C4-2B (cell line): Measurements from ENCODE around the gene SERTAD4.
"Not testable (repeated sequence)": the region's sequence is repeated elsewhere in the genome, so short reads cannot be mapped to it uniquely, and the experiment has no call there.

Experiments
- H3K27ac ChIP-seq: fragments of 450-650 bp; 2 replicates; pipeline ENCODE4 v1.5.1; 2017
- ZFX ChIP-seq: fragments of 450-650 bp; IDR thresholded peaks from 2 replicates; pipeline ENCODE4 v1.6.1; 2017
- TF ChIP-seq, protein P1 (sequence below): fragments of 450-650 bp; conservative IDR thresholded peaks from 2 replicates; pipeline ENCODE4 v1.5.1; 2017; ENCODE audit warnings: mild to moderate bottlenecking

SERTAD4 gene

GRCh38 chr1:210232511-210233215 lies at the start of gene SERTAD4:
Gene SERTAD4, plus strand, starts transcription at chr1:210232796. Its CDS starts 5,165 bp downstream, at chr1:210237961.
- no peak for TF ChIP-seq ZFX
- TF ChIP-seq, protein P1, sequence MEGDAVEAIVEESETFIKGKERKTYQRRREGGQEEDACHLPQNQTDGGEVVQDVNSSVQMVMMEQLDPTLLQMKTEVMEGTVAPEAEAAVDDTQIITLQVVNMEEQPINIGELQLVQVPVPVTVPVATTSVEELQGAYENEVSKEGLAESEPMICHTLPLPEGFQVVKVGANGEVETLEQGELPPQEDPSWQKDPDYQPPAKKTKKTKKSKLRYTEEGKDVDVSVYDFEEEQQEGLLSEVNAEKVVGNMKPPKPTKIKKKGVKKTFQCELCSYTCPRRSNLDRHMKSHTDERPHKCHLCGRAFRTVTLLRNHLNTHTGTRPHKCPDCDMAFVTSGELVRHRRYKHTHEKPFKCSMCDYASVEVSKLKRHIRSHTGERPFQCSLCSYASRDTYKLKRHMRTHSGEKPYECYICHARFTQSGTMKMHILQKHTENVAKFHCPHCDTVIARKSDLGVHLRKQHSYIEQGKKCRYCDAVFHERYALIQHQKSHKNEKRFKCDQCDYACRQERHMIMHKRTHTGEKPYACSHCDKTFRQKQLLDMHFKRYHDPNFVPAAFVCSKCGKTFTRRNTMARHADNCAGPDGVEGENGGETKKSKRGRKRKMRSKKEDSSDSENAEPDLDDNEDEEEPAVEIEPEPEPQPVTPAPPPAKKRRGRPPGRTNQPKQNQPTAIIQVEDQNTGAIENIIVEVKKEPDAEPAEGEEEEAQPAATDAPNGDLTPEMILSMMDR: peak; percentile 15; the same call in 1 of the 2 replicates
- H3K27ac ChIP-seq: peak within 1 kb of the TSS; percentile 44; the same call in 1 of the 2 replicates

DNA sequence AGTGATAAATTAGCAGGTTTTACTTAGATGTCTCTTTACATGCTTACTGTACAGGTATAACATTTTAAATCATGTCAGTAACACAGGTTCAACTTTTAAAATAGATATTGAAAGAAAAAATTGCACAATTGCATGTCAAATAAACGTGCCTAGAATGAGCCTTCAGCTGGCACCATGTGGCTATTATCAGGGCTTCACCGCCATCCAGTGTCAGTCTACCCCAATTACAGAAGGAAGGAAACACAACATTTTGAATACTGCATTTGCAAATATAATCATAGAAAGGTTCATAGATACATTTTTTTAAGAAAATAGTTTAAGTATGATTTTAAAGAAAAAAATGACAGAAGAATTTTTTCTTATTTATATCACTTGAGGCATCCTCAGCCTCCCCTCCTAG lies 47.5 kb upstream of the SERTAD4 start:
- TF ChIP-seq ZFX: no peak
- TF ChIP-seq, protein P1: no peak

DNA sequence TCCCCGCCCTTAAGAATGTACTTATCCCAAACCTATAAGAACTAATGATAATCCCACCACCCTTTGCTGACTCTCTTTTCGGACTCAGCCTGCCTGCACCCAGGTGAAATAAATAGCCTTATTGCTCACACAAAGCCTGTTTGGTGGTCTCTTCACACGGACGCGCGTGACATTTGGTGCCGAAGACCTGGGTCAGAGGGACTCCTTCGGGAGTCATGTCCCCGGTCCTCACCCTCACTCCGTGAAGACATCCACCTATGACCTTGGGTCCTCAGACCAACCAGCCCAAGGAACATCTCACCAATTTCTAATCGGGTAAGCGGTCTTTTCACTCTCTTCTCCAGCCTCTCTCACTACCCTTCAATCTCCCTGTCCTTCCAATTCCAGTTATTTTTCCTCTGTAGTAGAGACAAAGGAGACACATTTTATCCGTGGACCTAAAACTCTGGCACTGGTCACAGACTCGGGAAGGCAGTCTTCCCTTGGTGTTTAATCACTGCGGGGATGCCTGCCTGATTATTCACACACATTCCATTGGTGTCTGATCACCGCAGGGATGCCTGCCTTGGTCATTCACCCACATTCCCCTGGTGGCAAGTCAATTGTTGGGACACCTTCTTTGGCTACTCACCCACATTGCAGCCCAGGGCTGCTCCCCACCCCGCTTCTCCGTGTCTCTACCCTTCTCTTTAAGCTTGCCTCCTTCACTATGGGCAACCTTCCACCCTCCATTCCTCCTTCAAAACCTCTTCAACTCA lies 44.6 kb upstream of the SERTAD4 start:
- not testable (repeated sequence) for H3K27ac ChIP-seq

More for the DNA sequence above, 47.5 kb upstream of the SERTAD4 start:
- no peak overlapping the region for H3K27ac ChIP-seq

GRCh38 chr1:210189426-210189825 lies 43.2 kb upstream of the SERTAD4 start:
- no peak overlapping the region for H3K27ac ChIP-seq
- TF ChIP-seq ZFX: no peak
- TF ChIP-seq, protein P1: no peak

DNA sequence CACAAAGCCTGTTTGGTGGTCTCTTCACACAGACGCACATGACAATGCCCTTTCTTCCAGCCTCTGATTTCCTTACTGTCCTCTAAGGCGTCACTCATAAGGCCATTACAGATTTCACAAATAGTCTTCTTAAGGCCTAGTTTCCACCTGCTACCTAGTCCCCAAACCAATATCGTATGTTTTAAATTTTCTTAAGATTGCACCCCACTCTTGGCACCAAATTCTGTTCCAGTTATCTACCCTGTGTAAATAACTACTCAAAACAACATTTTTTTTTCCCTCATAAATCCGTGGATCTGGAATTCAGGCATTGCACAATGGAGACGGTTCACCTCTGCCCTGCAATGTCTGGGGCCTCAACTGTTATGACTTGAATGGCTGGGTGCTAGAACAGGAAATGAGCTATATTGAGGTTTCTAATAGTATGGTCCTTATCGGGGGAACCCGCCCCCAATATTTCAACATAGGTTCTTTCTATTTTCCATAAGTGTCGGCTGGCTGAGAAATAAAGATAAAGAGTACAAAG lies 36.9 kb upstream of the SERTAD4 start:
- no peak for TF ChIP-seq ZFX
- TF ChIP-seq, protein P1: no peak

DNA sequence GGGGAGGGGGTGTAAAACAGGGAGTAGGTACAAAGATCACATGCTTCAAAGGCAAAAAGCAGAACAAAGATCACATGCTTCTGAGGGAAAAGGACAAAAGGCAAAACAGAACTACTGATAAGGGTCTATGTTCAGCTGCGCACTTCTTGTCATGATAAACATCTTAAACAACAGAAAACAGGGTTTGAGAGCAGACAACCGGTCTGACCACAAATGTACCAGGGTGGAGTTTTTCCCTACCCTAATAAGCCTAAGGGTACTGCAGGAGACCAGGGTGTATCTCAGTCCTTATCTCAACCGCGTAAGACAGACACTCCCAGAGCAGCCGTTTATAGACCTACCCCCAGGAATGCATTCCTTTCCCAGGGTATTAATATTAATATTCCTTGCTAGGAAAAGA lies 36.3 kb upstream of the SERTAD4 start:
- not testable (repeated sequence) for H3K27ac ChIP-seq

More for the DNA sequence above, 36.9 kb upstream of the SERTAD4 start:
- no peak overlapping the region for H3K27ac ChIP-seq

GRCh38 chr1:210198840-210199239 lies 33.8 kb upstream of the SERTAD4 start:
- no peak for TF ChIP-seq ZFX
- TF ChIP-seq, protein P1: no peak
- H3K27ac ChIP-seq: no peak overlapping the region

- no peak overlapping the region for H3K27ac ChIP-seq
- TF ChIP-seq, protein P1: peak; percentile 7
- no peak for TF ChIP-seq ZFX
Measured at GRCh38 chr1:210200124-210200736, 32.4 kb upstream of the SERTAD4 start.
